Stimulated activated CD8-positive, alpha-beta memory T cell treated with anti-CD3 and anti-CD28 coated beads, Interleukin-12 subunit alpha, Interleukin-12 subunit beta, amount 100 ng/mL, for 1 hour (primary cell): ENCODE measurements around the gene KIAA1958.
"Not testable (repeated sequence)": the region's sequence is repeated elsewhere in the genome, so short reads cannot be mapped to it uniquely, and the experiment has no call there.

Experiments used
- DNase-seq: peaks from one replicate; pipeline ENCODE4 v3.0.0-alpha.2; 2020; ENCODE audit warnings: low read depth

KIAA1958 gene

GRCh38 chr9:112489039-112489546 is 2.5 kb downstream of the KIAA1958 start:
- no peak for DNase-seq

GRCh38 chr9:112489876-112490666 is 3.4 kb downstream of the KIAA1958 start:
- no peak for DNase-seq

DNA sequence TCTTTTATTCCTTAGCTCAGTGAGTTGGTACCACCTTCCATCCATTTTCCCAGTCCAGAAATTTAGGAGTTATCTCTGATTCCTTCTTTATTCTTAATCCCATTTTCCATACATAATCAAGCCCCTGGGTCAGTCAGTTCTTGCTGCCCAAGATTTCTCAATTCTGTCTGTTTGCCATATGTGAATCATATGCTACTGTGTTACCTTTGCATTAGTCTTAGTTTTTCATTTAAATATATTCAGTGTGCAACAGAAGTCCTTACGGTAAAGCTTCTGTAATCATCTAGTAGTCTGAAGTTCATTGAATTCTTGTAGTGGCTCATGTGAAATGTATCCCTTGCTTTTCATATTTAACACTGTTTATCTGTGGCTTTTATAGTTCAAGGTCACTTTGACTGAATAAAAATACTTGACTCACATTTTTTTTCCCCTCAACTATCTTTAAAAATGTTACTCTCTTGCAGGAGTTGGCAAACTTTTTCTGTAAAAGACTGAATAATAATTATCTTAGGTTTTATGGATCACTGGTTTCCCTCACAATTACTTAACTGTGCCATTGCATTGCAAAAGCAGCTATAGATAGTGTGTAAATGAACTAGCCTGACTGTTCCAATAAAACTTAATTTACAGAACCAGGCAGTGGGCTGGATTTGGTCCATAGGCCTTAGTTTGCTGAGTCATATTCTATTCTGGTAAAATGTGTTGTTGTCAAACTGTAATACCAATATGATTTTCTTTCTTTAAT is 6.9 kb downstream of the KIAA1958 start:
- no peak for DNase-seq

- no peak for DNase-seq
These were observed 7.5 kb downstream of the KIAA1958 start for GRCh38 chr9:112494153-112494552.

GRCh38 chr9:112495614-112496013 is 9.0 kb downstream of the KIAA1958 start:
- DNase-seq: no peak

DNA sequence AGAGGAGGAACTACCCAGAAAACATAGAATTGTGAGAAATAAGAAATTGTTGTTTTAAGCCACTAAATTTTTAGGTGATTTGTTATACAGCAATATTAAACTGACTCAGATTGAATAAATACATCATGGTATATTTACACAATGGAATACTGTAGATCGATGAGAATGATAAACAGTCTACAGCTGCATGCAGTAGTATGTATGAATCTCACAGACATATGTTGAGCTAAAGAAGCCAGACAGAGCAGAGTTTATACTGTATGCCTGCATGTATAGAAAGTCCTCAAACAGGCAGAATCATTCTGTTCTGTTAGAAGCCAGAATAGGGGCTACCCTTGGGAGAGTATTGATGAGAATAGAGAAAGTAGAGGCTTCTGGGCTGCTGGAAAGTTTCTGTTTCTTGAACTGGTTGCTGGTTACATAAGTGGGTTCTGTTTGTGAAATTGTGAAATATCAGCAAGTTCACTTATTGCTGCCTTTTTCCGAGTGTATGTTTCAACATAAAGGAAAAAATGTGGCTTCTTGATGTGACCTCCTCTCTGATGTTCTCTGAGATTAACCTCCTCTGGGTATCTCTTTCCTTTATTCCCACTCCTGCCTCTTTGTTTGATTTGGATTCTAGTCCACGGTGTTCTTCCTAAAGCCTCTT is 9.6 kb downstream of the KIAA1958 start:
- no peak for DNase-seq

- no peak for DNase-seq
These were observed 14.2 kb downstream of the KIAA1958 start for GRCh38 chr9:112500842-112501241.

DNA sequence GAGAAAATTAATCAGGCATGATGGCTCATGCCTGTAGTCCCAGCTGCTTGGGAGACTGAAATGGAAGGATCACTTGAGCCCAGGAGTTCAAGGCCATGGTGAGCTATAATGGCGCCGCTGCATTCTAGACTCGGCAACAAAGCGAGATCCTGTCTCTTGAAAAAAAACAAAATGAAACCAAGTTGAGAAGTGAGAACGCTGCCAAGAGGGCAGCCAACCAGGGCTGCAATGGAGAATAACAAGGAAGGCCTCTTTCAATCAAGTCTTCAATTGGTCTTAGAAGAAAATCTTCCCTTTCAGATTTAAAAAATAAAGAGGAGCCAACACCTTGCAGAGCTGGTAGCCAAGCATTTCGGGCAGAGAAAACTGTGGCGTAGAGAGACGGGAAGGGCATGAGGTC is 14.7 kb downstream of the KIAA1958 start:
- DNase-seq: no peak

DNA sequence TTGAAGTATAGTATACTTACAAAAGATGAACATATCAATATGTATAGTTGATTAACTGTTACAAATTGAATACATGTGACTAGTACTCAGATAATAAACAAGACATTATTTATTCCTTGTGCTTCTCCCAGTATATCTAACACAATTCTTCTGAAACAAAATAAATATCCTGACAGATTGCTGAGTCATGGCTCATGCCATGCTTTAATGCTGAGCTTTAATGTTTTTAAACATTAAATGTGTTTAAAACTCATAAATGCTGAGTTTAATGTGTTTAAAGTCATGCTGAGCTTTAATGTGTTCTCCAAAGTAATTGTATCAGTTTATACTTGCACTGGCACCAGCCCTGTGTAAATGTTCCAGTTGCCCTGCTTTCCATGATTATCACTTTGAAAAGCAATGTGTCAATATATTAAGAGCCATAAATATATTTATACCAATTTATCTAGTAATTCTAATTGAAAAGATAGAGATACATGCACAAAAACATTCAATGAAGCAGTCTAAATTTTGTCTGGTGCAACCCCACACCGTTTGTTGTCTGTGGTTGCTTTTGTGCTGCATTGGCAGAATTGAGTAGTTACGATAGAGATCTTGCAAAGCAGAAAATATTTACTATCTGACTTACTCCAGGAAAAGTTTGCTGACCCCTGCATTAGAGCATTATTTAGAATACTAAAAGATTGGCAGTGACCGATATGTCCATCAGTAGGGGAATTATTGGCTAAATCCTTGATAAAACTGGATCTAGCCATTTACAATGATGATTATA is 15.7 kb downstream of the KIAA1958 start:
- no peak for DNase-seq

DNA sequence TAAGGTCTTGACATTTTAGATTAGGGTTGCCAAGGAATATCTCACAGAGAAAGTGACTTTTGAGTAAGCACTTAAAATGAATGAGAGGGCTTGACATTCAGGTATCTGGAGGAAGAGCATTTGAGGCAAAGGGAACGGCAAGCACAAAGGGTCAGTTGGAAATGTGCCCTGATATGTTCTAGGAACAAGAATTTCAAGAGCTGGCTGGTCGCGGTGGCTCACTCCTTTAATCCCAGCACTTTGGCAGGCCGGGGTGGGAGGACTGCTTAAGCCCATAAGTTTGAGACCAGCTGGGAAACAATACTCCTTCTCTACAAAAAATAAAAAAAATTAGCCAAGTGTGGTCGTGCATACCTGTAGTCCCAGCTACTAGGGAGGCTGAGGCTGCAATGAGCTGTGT is 16.5 kb downstream of the KIAA1958 start:
- no peak for DNase-seq

GRCh38 chr9:112505086-112505485 is 18.5 kb downstream of the KIAA1958 start:
- no peak for DNase-seq

DNA sequence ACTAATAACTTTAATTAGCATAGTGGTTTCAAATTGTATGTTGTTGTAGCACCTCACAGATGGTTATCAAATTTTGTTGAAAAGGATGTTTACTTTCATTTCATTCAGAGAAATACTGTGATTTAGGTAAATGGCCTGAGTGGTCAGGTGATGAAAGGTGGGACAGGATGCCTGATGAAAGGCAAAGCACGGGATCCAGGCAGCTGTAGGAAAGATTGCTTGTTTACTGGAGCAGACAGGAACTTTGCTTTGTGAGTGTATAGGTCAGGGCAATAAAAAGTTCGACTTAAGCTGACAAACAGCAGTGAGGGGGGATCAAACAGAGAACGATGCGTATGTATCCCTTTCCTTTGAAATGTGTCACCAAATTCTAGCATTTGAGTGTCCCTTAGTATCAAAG is 19.0 kb downstream of the KIAA1958 start:
- no peak for DNase-seq

GRCh38 chr9:112506571-112506970 is 19.9 kb downstream of the KIAA1958 start:
- DNase-seq: no peak

- no peak for DNase-seq
These were observed 20.5 kb downstream of the KIAA1958 start for GRCh38 chr9:112507001-112507680.

DNA sequence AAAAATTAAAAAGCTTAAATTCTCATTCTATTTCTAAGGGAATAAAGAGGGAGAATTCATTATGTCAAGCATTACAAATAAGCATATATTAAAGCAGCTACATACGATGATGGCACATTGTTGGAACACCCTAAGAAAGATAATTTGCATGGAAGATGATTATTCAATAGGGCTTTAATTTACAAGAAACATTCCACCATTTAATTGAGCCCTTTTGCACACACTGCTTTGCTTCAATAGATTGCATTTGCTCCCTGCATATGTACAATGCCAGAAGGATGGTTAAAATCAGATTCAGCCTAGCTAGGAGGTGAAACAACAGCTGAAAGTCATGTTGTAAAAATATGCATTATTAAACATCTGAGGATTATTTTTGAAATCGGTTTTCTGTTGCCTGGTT is 21.8 kb downstream of the KIAA1958 start:
- DNase-seq: no peak

GRCh38 chr9:112512377-112512776 is 25.8 kb downstream of the KIAA1958 start:
- not testable (repeated sequence) for DNase-seq

DNA sequence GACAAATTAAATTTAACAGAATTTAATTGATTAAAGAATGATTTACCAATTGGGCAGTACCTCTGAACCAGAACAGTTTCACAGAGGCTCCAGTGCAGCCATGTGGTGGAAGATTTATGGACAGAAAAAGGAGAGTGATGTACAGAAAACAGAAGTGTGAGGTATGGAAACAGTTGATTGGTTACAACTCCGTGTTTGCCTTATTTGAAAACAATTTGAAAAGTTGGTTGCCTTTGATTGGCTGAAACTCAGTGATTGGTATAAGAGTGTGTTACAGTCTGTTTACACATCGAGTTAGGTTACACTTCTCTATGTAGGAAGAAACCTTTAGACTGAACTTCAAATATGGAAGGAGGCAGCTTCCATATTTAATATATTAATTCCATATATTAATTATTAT is 30.1 kb downstream of the KIAA1958 start:
- DNase-seq: no peak

DNA sequence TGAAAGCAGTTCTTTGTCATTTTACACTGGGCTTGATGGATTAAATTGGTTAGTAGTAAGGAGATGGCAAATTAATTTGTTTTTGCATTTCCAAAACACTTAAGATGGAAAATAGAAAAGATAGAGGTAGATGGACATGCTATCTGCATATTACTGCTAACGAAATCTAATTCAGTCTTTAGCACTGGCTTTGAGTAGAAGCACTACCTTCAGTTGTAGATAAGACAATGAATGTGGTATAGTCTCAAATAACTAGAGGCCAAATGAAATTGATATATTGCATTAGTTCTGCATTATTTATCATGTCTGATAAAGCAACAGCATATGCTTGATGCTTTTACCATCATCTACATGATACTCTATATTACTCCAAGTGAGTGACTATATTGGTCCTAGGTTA is 33.4 kb downstream of the KIAA1958 start:
- DNase-seq: no peak

DNA sequence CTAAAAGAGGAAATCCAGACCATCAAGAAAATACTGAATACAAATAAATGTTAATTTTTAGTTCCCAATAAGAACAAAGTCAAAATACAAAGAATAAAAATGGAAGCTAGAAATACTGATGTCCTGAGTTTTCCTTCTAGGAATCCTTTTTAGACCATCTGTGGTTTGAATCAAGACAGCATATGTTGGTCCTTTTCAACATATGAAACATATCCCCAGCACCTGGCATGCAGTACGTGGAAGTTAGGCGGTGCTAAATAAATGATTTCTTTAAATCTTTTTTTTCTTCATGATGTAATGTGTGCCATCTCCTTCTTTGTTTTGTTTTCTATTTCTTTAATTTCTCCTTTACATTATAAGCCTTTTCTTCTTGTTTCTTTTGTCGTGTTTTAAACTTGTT is 34.0 kb downstream of the KIAA1958 start:
- no peak for DNase-seq

DNA sequence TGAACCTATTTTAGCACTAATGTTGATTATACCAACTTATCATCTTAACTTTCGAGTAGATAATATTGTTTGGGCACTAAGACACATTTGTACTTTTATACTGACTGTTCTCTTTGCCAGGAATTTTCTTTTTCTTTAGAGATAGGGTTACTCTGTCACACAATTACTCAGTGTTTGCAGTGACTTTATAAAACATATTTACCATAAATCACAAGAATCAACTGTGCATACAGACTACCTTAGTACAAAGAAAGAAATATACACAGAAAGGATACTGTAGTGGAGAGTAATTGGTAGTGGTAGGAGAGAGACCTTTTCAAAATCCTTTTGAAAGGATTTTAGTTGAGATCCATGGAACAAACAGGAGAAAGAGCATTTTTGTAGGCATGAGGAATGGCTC is 40.3 kb downstream of the KIAA1958 start:
- DNase-seq: no peak

DNA sequence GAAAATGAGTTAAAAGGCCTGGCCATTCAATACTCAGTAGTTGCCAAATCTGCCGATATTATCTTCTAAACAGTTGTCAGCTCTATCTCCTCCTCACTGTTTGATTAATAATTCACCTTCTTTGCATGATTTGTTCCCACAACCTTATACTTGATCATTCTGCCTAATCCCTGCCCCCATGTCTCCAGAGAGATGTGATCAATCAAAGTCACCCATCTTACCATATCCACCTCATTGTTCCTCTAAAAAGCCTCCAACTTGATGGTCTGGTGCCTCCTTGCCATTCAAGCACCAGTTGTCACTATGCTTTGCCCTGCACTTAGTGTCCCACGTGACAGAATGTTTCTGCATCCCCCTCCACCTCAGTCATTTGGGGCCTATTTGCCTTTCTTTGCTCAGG is 41.3 kb downstream of the KIAA1958 start:
- no peak for DNase-seq

- no peak for DNase-seq
These were observed 42.7 kb downstream of the KIAA1958 start for GRCh38 chr9:112529316-112529715.
